ENCODE data around the gene FBXL19. TPM values are rescaled to one million over a fixed set of nuclear protein-coding genes. Genes with fewer than 3 reads are reported as not detected.

FBXL19 gene
- total and polyA plus RNA-seq, 2 of the 13 experiments (the other 11 are each of a cell fraction or from before 2014, with no cell fraction given): 6.0 to 13.7 TPM

GRCh38 chr16:30989469-30990047 is 66.2 kb downstream of the FBXL19 start:
- Histone ChIP-seq H3K9me3 (ENCODE audit: low read length) (no peaks in the 10 kb centered on the region), H3K4me2 (ENCODE audit: low read depth, low read length) (no peak overlapping the region), H2AFZ (ENCODE audit: low read length) (no peak overlapping the region), H3K4me1 (ENCODE audit: insufficient read depth, low read length) (peaks cover 57% of the 10 kb centered on the region), H4K20me1 (ENCODE audit: insufficient read depth, low read length) (no peaks in the 10 kb centered on the region), H3K36me3 (replicated peaks in 1 of 2; ENCODE audit: control insufficient read depth in 1 of 2, insufficient read depth in 2 of 2, low read length in 2 of 2) (peaks cover 0 to 3% of the 10 kb centered on the region in 2 experiments; a peak in 1 of 5 replicates), H3K27me3 (ENCODE audit: control insufficient read depth in 1 of 2, insufficient read depth in 2 of 2, low read length in 2 of 2) (no peaks in the 10 kb centered on the region), H3K9ac (ENCODE audit: insufficient read depth, low read depth, low read length) (no peak overlapping the region), H3K27ac (ENCODE audit: extremely low read length, insufficient read depth, low read length) (no peak overlapping the region), H3K4me3 (replicated peaks in 1 of 3; ENCODE audit: insufficient read depth in 1 of 3, low read depth in 2 of 3, low read length in 3 of 3) (no peak overlapping the region), H3K79me2 (ENCODE audit: insufficient read depth, low read length) (no peaks in the 10 kb centered on the region)
- WGBS (ENCODE audit: low lambda C conversion rate): 91% methylated on average over 23 of the region's 23 CpGs
- in situ Hi-C loops (cut with HindIII; ENCODE audit: extremely low pct_ligation_motif_present, low pct_unique_long_range_greater_than_20kb) (loop anchor here (5.0 to 25.0 kb wide), 4 partner anchors 83 to 885 kb away; partner anchors contain the start of genes ARMC5, ZNF267, ZNF646 and ZNF668), intact Hi-C loops (cut with micrococcal nuclease; ENCODE audit: unreplicated experiment) (loop anchor here (10.0 kb wide), 1 partner anchor 875 kb away; no protein-coding TSS in a partner anchor)
- POLR2A ChIA-PET: interaction anchor here (1.0 kb wide), 1 partner anchor 151 kb away, joined by 3 read pairs; no protein-coding TSS in a partner anchor
- CTCF ChIA-PET (ENCODE audit: low intra/inter-chr PET ratio, low total read pairs): no interaction called here
- BruUV-seq (replicated peaks): no TSS peak
- no peak for ATAC-seq
- DNase-seq (ENCODE audit: low spot score): no peak
- FAIRE-seq: no peak
- TF ChIP-seq POLR2G (IDR thresholded peaks at IDR 0.05; ENCODE audit: low read depth, low read length) (peak; percentile 34; the same call in 1 of the 2 replicates), ZNF670 (CRISPR knock-in tag; IDR thresholded peaks at IDR 0.05; ENCODE audit: borderline replicate concordance) (no peak), AHDC1 (CRISPR knock-in tag; IDR thresholded peaks at IDR 0.05; ENCODE audit: borderline replicate concordance) (no peak), RELA (CRISPR knock-in tag; IDR thresholded peaks at IDR 0.05) (no peak), ZC3H4 (CRISPR knock-in tag; IDR thresholded peaks at IDR 0.05; ENCODE audit: borderline replicate concordance) (no peak), ZNF773 (CRISPR knock-in tag; IDR thresholded peaks at IDR 0.05; ENCODE audit: borderline replicate concordance) (no peak), ZFP37 (CRISPR knock-in tag; IDR thresholded peaks at IDR 0.05; ENCODE audit: borderline replicate concordance) (no peak), ZNF281 (CRISPR knock-in tag; IDR thresholded peaks at IDR 0.05; ENCODE audit: borderline replicate concordance) (no peak), MTERF4 (CRISPR knock-in tag; IDR thresholded peaks at IDR 0.05) (no peak), BHLHE40 (IDR thresholded peaks at IDR 0.05; ENCODE audit: low read length) (no peak), ZNF512 (CRISPR knock-in tag; IDR thresholded peaks at IDR 0.05) (no peak), ZNF224 (CRISPR knock-in tag; IDR thresholded peaks at IDR 0.05) (no peak)

Data from HepG2 (cell line).